Liver (tissue), 9 donors: ENCODE data around the gene GPR39. TPM values are rescaled to one million over a fixed set of nuclear protein-coding genes. Genes with fewer than 3 reads are reported as not detected.
"Not testable (repeated sequence)": the region's sequence is repeated elsewhere in the genome, so short reads cannot be mapped to it uniquely, and the experiment has no call there.

ENCODE experiments used
- DNase-seq: peaks from one replicate; pipeline ENCODE4 v3.0.0-alpha.2; 2017; ENCODE audit warnings: low spot score
- H3K27ac ChIP-seq, 2 donors: one replicate each; pipeline ENCODE4 v1.7.0; 2013; ENCODE audit warnings: inconsistent platforms in 2 of 2, low read length in 2 of 2, control low read depth in 1 of 2, low read depth in 1 of 2, mild to moderate bottlenecking in 1 of 2
- H3K27me3 ChIP-seq, 4 donors: one replicate each; pipeline versions ENCODE4 v1.6.1 to v1.7.0; 2013; ENCODE audit warnings: low read length in 3 of 4, inconsistent platforms in 1 of 4, mild to moderate bottlenecking in 1 of 4, moderate library complexity in 1 of 4; ENCODE audit not compliant: control insufficient read depth in 4 of 4, insufficient read depth in 4 of 4
- H3K36me3 ChIP-seq, 4 donors: one replicate each; pipeline versions ENCODE4 v1.6.1 to v1.7.0; 2013; ENCODE audit warnings: low read length in 3 of 4, mild to moderate bottlenecking in 3 of 4, low read depth in 1 of 4, moderate library complexity in 1 of 4; ENCODE audit not compliant: control insufficient read depth in 4 of 4, insufficient read depth in 3 of 4
- H3K4me1 ChIP-seq, 4 donors: one replicate each; pipeline versions ENCODE4 v1.6.1 to v1.7.0; 2013; ENCODE audit warnings: low read length in 3 of 4, mild to moderate bottlenecking in 3 of 4, moderate library complexity in 1 of 4; ENCODE audit not compliant: control insufficient read depth in 4 of 4, insufficient read depth in 4 of 4
- H3K4me3 ChIP-seq, 3 donors: one replicate each; pipeline versions ENCODE4 v1.6.1 to v1.7.0; 2013; ENCODE audit warnings: low read length in 3 of 3, control low read depth in 1 of 3, low read depth in 1 of 3, mild to moderate bottlenecking in 1 of 3
- H3K9ac ChIP-seq, 2 donors: one replicate each; pipeline ENCODE4 v1.7.0; 2013; ENCODE audit warnings: low read length in 2 of 2, mild to moderate bottlenecking in 2 of 2, moderate library complexity in 2 of 2, control low read depth in 1 of 2, low read depth in 1 of 2
- H3K9me3 ChIP-seq, 4 donors: one replicate each; pipeline versions ENCODE4 v1.6.1 to v1.7.0; 2013; ENCODE audit warnings: low read length in 3 of 4; ENCODE audit not compliant: control insufficient read depth in 4 of 4
- ATF3 ChIP-seq: IDR thresholded peaks from 2 replicates; pipeline ENCODE4 v1.6.1; 2016; ENCODE audit warnings: antibody characterized with exemption
- CTCF ChIP-seq: fragments of 150-350 bp; IDR thresholded peaks from 2 replicates; pipeline ENCODE4 v1.5.1; 2017; ENCODE audit warnings: improper control_type of control experiment, low read depth, low read length; ENCODE audit not compliant: missing input control
- EGR1 ChIP-seq, 2 donors: IDR thresholded peaks; 2 replicates each; pipeline ENCODE4 v1.6.1; 2016 to 2018; ENCODE audit warnings: antibody characterized with exemption in 2 of 2, low read depth in 2 of 2
- FOXA1 ChIP-seq: IDR thresholded peaks from 2 replicates; pipeline ENCODE4 v1.6.1; 2016; ENCODE audit warnings: antibody characterized with exemption
- FOXA2 ChIP-seq: IDR thresholded peaks from 2 replicates; pipeline ENCODE4 v1.6.1; 2016; ENCODE audit warnings: antibody characterized with exemption
- GABPA ChIP-seq, 2 donors: IDR thresholded peaks in 1 of 2; conservative IDR thresholded peaks in 1 of 2; 2 replicates each; pipeline ENCODE4 v1.6.1; 2016; ENCODE audit warnings: antibody characterized with exemption in 2 of 2, mild to moderate bottlenecking in 1 of 2, moderate library complexity in 1 of 2
- HNF4A ChIP-seq, 2 donors: conservative IDR thresholded peaks; 2 replicates each; pipeline ENCODE4 v1.6.1; 2016; ENCODE audit warnings: antibody characterized with exemption in 2 of 2, mild to moderate bottlenecking in 2 of 2
- HNF4G ChIP-seq: IDR thresholded peaks from 2 replicates; pipeline ENCODE4 v1.6.1; 2016; ENCODE audit warnings: antibody characterized with exemption
- JUND ChIP-seq, 2 donors: IDR thresholded peaks; 2 replicates each; pipeline ENCODE4 v1.6.1; 2016; ENCODE audit warnings: antibody characterized with exemption in 2 of 2
- MAX ChIP-seq: IDR thresholded peaks from 2 replicates; pipeline ENCODE4 v1.6.1; 2016; ENCODE audit warnings: antibody characterized with exemption
- NR2F2 ChIP-seq: IDR thresholded peaks from 2 replicates; pipeline ENCODE4 v1.6.1; 2016; ENCODE audit warnings: antibody characterized with exemption
- REST ChIP-seq: IDR thresholded peaks from 2 replicates; pipeline ENCODE4 v1.6.1; 2016; ENCODE audit warnings: antibody characterized with exemption, mild to moderate bottlenecking
- RXRA ChIP-seq, 2 donors: IDR thresholded peaks; 2 replicates each; pipeline ENCODE4 v1.6.1; 2017 to 2018; ENCODE audit warnings: antibody characterized with exemption in 2 of 2, mild to moderate bottlenecking in 1 of 2
- SP1 ChIP-seq: IDR thresholded peaks from 2 replicates; pipeline ENCODE4 v1.6.1; 2018; ENCODE audit warnings: antibody characterized with exemption, mild to moderate bottlenecking
- TAF1 ChIP-seq: conservative IDR thresholded peaks from 2 replicates; pipeline ENCODE4 v1.6.1; 2016; ENCODE audit warnings: antibody characterized with exemption, mild to moderate bottlenecking
- YY1 ChIP-seq: IDR thresholded peaks from 2 replicates; pipeline ENCODE4 v1.6.1; 2016; ENCODE audit warnings: antibody characterized with exemption, mild to moderate bottlenecking
- ZBTB33 ChIP-seq: IDR thresholded peaks from 2 replicates; pipeline ENCODE4 v1.6.1; 2016; ENCODE audit warnings: antibody characterized with exemption
- WGBS: extraction: QIAGEN DNeasy Blood & Tissue Kit; methylation state at CpG from one replicate; pipeline ENCODE4 v1.1.7; 2013; 5-methylcytosine and 5-hydroxymethylcytosine counted together
- polyA plus RNA-seq, 2 donors: library from polyadenylated mRNA; stranded (reverse) in 1 of 2; unstranded in 1 of 2; fragments of 200-250 nt in 1 of 2; fragments of >200 nt in 1 of 2; fragmentation: Nextera tagmentation in 1 of 2; extraction: Ambion mirVana in 1 of 2; gene quantifications; one replicate each; pipeline versions ENCODE4 v1.2.1 to v1.2.3, GENCODE V29; 2013 to 2015
- total RNA-seq, 2 donors: library from RNA; depleted of rRNA; stranded (reverse); fragments of >200 nt; gene quantifications; one replicate each; pipeline ENCODE4 v1.2.3, GENCODE V29; 2014
- donor health status: healthy.
- donor health status: healthy.
- donor health status: healthy.
- donor health status: healthy.
- donor health status: healthy.

GPR39 gene
- total and polyA plus RNA-seq, 4 donors = 2.2 to 13.0 (median 2.8) TPM

GRCh38 chr2:132521341-132521740 lies 104.7 kb downstream of the GPR39 start:
- DNase-seq = no peak
- 88% methylated on average over 3 of the region's 3 CpGs for WGBS

GRCh38 chr2:132522901-132523300 lies 106.3 kb downstream of the GPR39 start:
- no peak overlapping the region for H3K9ac ChIP-seq
- H3K4me3 ChIP-seq = no peak overlapping the region
- DNase-seq = no peak
- no peaks in the 10 kb centered on the region for H3K36me3 ChIP-seq
- 84% methylated on average over 4 of the region's 4 CpGs for WGBS
- no peaks in the 10 kb centered on the region for H3K27me3 ChIP-seq
- no peaks in the 10 kb centered on the region for H3K4me1 ChIP-seq
- H3K9me3 ChIP-seq = no peaks in the 10 kb centered on the region
- no peak overlapping the region for H3K27ac ChIP-seq
- no peak for TF ChIP-seq RXRA (IDR thresholded peaks at IDR 0.05)
- no peak for TF ChIP-seq MAX
- TF ChIP-seq CTCF = no peak
- no peak for TF ChIP-seq EGR1 (IDR thresholded peaks at IDR 0.05; ENCODE audit: low read depth in 2 of 2)
- no peak for TF ChIP-seq ZBTB33
- no peak for TF ChIP-seq FOXA2
- no peak for TF ChIP-seq HNF4A (conservative IDR thresholded peaks at IDR 0.05)
- TF ChIP-seq TAF1 = no peak
- no peak for TF ChIP-seq GABPA (IDR thresholded peaks at IDR 0.05 in 1 of 2, conservative IDR thresholded peaks at IDR 0.05 in 1 of 2)
- TF ChIP-seq YY1 = no peak
- TF ChIP-seq NR2F2 = no peak
- TF ChIP-seq REST = no peak
- no peak for TF ChIP-seq HNF4G
- no peak for TF ChIP-seq ATF3
- TF ChIP-seq SP1 = no peak
- no peak for TF ChIP-seq JUND (IDR thresholded peaks at IDR 0.05)
- TF ChIP-seq FOXA1 = no peak

More at GRCh38 chr2:132521341-132521740, 104.7 kb downstream of the GPR39 start:
- Histone ChIP-seq H3K9ac (no peak overlapping the region), H3K9me3 (no peaks in the 10 kb centered on the region), H3K27me3 (no peaks in the 10 kb centered on the region), H3K4me1 (no peaks in the 10 kb centered on the region), H3K4me3 (no peak overlapping the region), H3K36me3 (no peaks in the 10 kb centered on the region), H3K27ac (no peak overlapping the region)
- TF ChIP-seq RXRA (IDR thresholded peaks at IDR 0.05) = no peak

GRCh38 chr2:132537061-132537460 lies 120.5 kb downstream of the GPR39 start:
- whole genome bisulfite sequencing = 89% methylated on average over 1 of the region's 1 CpG
- not testable (repeated sequence) for H3K9ac ChIP-seq, H3K4me1 ChIP-seq, H3K27me3 ChIP-seq, H3K9me3 ChIP-seq, H3K36me3 ChIP-seq, DNase-seq, H3K4me3 ChIP-seq, H3K27ac ChIP-seq
